Measurements from ENCODE around the gene CCDC71L. TPM values are rescaled to one million over a fixed set of nuclear protein-coding genes. Genes with fewer than 3 reads are reported as not detected.

CCDC71L gene
- total RNA-seq, 1 experiment from 2014 or later: 13.0 TPM

DNA sequence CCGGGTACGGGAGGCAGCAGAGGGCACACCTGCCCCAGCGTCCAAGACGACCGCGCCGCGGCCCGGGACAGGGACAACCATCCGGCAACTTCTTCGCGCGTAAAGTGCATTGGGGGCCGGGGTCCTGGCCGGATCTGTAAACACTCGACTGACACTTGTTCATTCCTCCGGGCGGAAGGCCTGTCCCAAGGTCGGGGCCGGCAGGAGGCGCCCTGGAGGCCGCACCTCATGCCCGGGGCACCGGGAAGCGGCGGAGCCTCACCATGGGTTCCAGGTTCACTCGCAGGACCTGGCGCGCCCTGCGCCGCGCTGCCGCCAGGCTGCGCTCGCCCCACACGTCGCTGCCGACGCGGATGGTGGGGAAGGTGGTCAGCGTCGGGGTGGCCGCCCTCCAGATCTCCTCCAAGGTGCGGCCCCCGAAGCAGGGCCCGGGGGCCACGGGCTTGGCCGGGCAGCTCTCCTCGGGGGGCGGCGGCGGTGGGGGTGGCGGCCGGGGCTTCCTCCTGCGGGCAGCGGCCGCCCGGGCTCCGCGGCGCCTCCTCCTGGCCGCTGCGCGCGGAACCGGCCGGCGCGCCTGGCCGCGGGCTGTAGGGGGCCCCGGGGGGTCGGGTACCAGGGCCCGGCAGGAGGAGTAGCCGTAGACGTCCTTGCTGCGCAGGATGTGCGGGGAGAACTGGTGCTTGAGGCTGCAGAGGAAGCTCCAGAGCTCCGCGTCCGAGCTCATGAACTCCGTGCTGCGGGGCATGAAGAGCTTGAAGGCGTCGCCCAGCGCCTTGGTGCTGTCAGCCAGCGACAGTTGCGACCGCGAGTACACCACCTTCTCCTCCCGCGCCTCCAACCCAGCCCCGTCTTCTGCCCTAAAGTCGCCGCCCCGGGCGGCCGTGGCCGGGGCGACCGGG is 746 bp downstream of the CCDC71L start:
- POLR2A ChIA-PET: interaction anchor here (0.6 to 2.3 kb wide), 10 partner anchors 20 to 443 kb away, joined by 3 to 8 read pairs (median 4); no protein-coding TSS in a partner anchor
- peak overlapping the region; percentile 80 for H3K4me3 Mint-ChIP-seq (ENCODE audit: unreplicated experiment)
- CTCF ChIA-PET: interaction anchor here (0.6 to 9.4 kb wide), 43 partner anchors 10 to 1230 kb away, joined by 3 to 133 read pairs (median 4); no protein-coding TSS in a partner anchor
- no peaks in the 10 kb centered on the region for H3K27me3 Mint-ChIP-seq (ENCODE audit: insufficient read depth, unreplicated experiment)
- peak; percentile 81 for DNase-seq (ENCODE audit: unreplicated experiment)
- intact Hi-C loops (cut with micrococcal nuclease): loop anchor here (1.0 to 5.0 kb wide), 6 partner anchors 58 to 487 kb away; no protein-coding TSS in a partner anchor
- BruUV-seq (replicated peaks): no TSS peak
- peaks cover 14% of the 10 kb centered on the region for H3K4me1 Mint-ChIP-seq (ENCODE audit: insufficient read depth, unreplicated experiment)
- no peaks in the 10 kb centered on the region for H3K9me3 Mint-ChIP-seq (ENCODE audit: unreplicated experiment)
- H3K27ac Mint-ChIP-seq (ENCODE audit: low read depth, unreplicated experiment): peak overlapping the region; percentile 83
- TF ChIP-seq, protein P1, sequence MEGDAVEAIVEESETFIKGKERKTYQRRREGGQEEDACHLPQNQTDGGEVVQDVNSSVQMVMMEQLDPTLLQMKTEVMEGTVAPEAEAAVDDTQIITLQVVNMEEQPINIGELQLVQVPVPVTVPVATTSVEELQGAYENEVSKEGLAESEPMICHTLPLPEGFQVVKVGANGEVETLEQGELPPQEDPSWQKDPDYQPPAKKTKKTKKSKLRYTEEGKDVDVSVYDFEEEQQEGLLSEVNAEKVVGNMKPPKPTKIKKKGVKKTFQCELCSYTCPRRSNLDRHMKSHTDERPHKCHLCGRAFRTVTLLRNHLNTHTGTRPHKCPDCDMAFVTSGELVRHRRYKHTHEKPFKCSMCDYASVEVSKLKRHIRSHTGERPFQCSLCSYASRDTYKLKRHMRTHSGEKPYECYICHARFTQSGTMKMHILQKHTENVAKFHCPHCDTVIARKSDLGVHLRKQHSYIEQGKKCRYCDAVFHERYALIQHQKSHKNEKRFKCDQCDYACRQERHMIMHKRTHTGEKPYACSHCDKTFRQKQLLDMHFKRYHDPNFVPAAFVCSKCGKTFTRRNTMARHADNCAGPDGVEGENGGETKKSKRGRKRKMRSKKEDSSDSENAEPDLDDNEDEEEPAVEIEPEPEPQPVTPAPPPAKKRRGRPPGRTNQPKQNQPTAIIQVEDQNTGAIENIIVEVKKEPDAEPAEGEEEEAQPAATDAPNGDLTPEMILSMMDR (IDR thresholded peaks at IDR 0.05; ENCODE audit: unreplicated experiment): peak; percentile 98
- no peaks in the 10 kb centered on the region for H3K36me3 Mint-ChIP-seq (ENCODE audit: insufficient read depth, unreplicated experiment)

DNA sequence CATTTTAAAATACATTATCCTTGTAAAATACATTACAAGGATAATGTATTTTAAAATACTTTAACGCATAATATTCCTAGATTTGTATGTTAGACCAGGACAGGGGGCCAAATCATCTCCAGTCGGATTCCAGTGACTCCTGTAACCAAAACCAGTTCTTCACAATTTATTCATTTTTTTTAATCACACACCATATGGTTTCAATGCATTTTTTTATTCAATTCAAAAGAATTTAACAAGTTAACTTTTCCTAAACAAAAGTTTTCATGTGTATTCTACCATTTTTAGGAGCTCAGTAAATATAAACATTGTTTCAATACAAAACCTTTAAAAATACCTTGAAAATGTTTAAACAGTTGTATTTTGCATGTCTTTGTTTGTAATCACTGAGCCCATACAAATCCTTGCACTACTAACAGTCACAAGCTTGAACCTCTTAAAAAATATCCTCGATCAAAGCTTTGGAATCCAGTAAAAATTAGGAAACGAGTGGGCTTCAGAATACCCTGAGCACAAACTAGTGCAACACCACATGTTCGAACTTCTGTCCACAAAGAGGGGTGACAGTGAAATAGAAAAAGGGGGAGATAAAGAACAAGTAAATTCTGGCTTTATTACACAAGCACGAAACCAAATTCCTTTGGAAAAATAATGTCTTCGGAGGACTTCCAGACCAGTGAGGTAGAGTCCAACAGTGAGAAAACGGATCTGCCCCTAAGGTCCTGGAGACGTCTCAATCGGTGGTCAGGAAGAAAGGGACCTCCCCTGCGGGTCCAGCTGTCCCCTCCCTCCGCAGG is 1.6 kb downstream of the CCDC71L start:
- H3K9me3 Mint-ChIP-seq (ENCODE audit: unreplicated experiment): no peaks in the 10 kb centered on the region
- ChIA-PET POLR2A (interaction anchor here (0.6 to 2.3 kb wide), 13 partner anchors 10 to 738 kb away, joined by 3 to 8 read pairs (median 3); partner anchors contain the start of gene HBP1), CTCF (interaction anchor here (0.6 to 9.4 kb wide), 29 partner anchors 10 to 576 kb away, joined by 3 to 133 read pairs (median 3); no protein-coding TSS in a partner anchor)
- intact Hi-C loops (cut with micrococcal nuclease): loop anchor here (1.0 kb wide), 1 partner anchor 481 kb away; no protein-coding TSS in a partner anchor
- no peaks in the 10 kb centered on the region for H3K36me3 Mint-ChIP-seq (ENCODE audit: insufficient read depth, unreplicated experiment)
- TSS peak; percentile 75 for BruUV-seq (replicated peaks)
- peak overlapping the region; percentile 80 for H3K4me3 Mint-ChIP-seq (ENCODE audit: unreplicated experiment)
- TF ChIP-seq, protein P1 (IDR thresholded peaks at IDR 0.05; ENCODE audit: unreplicated experiment): no peak
- H3K27ac Mint-ChIP-seq (ENCODE audit: low read depth, unreplicated experiment): peak overlapping the region; percentile 55
- H3K27me3 Mint-ChIP-seq (ENCODE audit: insufficient read depth, unreplicated experiment): no peaks in the 10 kb centered on the region
- DNase-seq (ENCODE audit: unreplicated experiment): no peak
- H3K4me1 Mint-ChIP-seq (ENCODE audit: insufficient read depth, unreplicated experiment): peaks cover 14% of the 10 kb centered on the region

DNA sequence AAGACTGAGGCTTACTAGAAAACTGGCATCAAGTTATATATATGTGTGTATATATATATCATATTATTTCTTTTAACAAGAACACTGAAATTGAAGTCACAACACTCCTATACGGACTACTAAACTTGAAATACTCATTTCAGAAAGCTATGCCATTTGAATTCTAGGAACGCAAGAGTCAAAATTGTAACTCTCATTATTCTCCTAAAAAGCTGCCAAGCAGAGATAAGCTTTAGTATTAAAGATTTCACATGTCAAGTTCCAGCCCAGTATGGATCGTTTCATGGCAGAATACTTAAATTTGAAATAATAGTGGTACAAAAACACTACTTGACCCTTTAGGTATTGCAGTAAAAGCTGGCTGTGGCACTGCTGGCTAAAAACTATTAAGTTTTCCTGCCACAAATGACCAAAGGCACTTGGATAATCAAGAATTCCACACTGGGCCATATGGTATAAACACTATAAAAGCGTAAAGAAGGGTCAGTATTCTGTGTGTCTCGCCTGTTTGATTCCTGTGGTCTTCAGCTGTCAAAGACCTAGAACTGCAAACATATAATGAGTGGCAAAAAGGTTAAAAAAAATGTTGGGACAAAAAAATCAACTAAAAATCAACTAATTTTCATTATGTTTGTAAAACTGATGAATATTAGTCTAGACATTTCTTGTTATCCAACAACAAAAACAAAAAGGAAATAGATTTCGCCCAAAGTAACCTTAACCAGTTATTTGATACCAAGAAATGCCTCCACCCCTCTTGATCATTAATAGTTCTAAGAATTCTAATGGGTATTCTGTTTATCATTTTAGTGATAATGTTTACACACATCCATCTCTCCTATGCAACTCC is 2.4 kb downstream of the CCDC71L start:
- DNase-seq (ENCODE audit: unreplicated experiment): no peak
- TF ChIP-seq, protein P1 (IDR thresholded peaks at IDR 0.05; ENCODE audit: unreplicated experiment): no peak
- no peaks in the 10 kb centered on the region for H3K9me3 Mint-ChIP-seq (ENCODE audit: unreplicated experiment)
- no peaks in the 10 kb centered on the region for H3K36me3 Mint-ChIP-seq (ENCODE audit: insufficient read depth, unreplicated experiment)
- POLR2A ChIA-PET: interaction anchor here (0.6 to 2.3 kb wide), 7 partner anchors 9 to 739 kb away, joined by 3 to 8 read pairs (median 5); no protein-coding TSS in a partner anchor
- intact Hi-C loops (cut with micrococcal nuclease): loop anchor here (1.0 kb wide), 1 partner anchor 480 kb away; no protein-coding TSS in a partner anchor
- BruUV-seq (replicated peaks): no TSS peak
- peaks cover 14% of the 10 kb centered on the region for H3K4me1 Mint-ChIP-seq (ENCODE audit: insufficient read depth, unreplicated experiment)
- H3K4me3 Mint-ChIP-seq (ENCODE audit: unreplicated experiment): peak overlapping the region; percentile 80
- H3K27ac Mint-ChIP-seq (ENCODE audit: low read depth, unreplicated experiment): peak overlapping the region; percentile 55
- CTCF ChIA-PET: interaction anchor here (0.6 to 9.4 kb wide), 23 partner anchors 9 to 575 kb away, joined by 3 to 133 read pairs (median 4); no protein-coding TSS in a partner anchor
- H3K27me3 Mint-ChIP-seq (ENCODE audit: insufficient read depth, unreplicated experiment): no peaks in the 10 kb centered on the region

Measured in MCF 10A (cell line).